Measurements from ENCODE around the gene TMEM45A.
"Not testable (repeated sequence)": the region's sequence is repeated elsewhere in the genome, so short reads cannot be mapped to it uniquely, and the experiment has no call there.

TMEM45A gene

DNA sequence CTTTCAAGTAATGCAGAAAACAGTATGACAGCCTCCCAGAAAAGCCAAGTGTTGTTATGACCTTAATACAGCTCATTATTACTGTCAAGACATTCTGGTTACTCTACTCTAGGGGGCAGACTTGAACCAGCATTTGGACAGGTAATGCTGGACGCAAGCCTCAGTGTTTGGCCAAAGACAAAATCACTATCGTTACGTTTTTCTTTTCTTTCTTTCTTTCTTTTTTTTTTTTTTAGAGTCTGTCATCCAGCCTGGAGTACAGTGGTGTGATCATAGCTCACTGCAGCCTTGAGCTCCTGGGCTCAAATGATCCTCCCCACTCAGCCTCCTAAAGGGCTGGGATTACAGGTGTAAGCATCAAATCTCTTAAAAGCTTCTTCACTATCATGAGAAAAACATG, 29.4 kb upstream of the TMEM45A start:
- Histone ChIP-seq H3K27me3 (replicated peaks; ENCODE audit: control insufficient read depth, insufficient read depth, low read length, poor library complexity, severe bottlenecking) (no peaks in the 10 kb centered on the region), H3K27ac (ENCODE audit: insufficient read depth, low read length, poor library complexity, severe bottlenecking) (no peak overlapping the region), H3K4me1 (ENCODE audit: control insufficient read depth, insufficient read depth, low read length, poor library complexity, severe bottlenecking) (no peaks in the 10 kb centered on the region), H3K36me3 (ENCODE audit: control insufficient read depth, insufficient read depth, low read length) (no peaks in the 10 kb centered on the region), H3K9me3 (ENCODE audit: control insufficient read depth, low read length) (no peaks in the 10 kb centered on the region), H3K4me3 (ENCODE audit: insufficient read depth, low read depth, low read length, poor library complexity, severe bottlenecking) (no peak overlapping the region)
- DNase-seq = no peak

DNA sequence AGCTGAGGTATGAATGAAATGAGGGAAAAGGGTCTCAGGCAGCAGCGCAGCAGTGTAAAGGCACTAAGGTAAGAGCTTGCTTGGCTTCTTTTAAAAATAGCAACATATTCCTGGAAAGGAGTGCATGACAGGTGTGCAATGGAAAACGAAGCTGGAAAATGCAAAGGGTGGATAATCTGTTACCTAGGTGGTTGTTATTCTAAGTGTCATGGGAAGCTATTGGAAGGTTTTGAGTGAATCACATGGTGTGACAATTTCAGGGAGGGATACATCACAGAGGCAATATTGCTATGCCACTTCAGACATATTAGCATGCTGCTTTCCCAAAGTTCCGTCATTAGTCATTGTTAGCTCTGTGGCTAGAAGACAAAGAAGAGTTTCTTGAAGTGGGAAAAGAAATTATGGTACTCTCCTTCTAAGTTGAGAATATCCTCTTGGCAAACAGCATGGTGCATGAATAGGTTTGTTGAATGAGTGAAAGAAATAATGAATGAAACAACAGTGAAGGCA, 28.7 kb upstream of the TMEM45A start:
- H3K36me3 ChIP-seq (ENCODE audit: control insufficient read depth, insufficient read depth, low read length) = no peaks in the 10 kb centered on the region
- DNase-seq = no peak
- H3K27ac ChIP-seq (ENCODE audit: insufficient read depth, low read length, poor library complexity, severe bottlenecking) = no peak overlapping the region
- no peak overlapping the region for H3K4me3 ChIP-seq (ENCODE audit: insufficient read depth, low read depth, low read length, poor library complexity, severe bottlenecking)
- no peaks in the 10 kb centered on the region for H3K27me3 ChIP-seq (replicated peaks; ENCODE audit: control insufficient read depth, insufficient read depth, low read length, poor library complexity, severe bottlenecking)
- no peaks in the 10 kb centered on the region for H3K9me3 ChIP-seq (ENCODE audit: control insufficient read depth, low read length)
- no peaks in the 10 kb centered on the region for H3K4me1 ChIP-seq (ENCODE audit: control insufficient read depth, insufficient read depth, low read length, poor library complexity, severe bottlenecking)

DNA sequence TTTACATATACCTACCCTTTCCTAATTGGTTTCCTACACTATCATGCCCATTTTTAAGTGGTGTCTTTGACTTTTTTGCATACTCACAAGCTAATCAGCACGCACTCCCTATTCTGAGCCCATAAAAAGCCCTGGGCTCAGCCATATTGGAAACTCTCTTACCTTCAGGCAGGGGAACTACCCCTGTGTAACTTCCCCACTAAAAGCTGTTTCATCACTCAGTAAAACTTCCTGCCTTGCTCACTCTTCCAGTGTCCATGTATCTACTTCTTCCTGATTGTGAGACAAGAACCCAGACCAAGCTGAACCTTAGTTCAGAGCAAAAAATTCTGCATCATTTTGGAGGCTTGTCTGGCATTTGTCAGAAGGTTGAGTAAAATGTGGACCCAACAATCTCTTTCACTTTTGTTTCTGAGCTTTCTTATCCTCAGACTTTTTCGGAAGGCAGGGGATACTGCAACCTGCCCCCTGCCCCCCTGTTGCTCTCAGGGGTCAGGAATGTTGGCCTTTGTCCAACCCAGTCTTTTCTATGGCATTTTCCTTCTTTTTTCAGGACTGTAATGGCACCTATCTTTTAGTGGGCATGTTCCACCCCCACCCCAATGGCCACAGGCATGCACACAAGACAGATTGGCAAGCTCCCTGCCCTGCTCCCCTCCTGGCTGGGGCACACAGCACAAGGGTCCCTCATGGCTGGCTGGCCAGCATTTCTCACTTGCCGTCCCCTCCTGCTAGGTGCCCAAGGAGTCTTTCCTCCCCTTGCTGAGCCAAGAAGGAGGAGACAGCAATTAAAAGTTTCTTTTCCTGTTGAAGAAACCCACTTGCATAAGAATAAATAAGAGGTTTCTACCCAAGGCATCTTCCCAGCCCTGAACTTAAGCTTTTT, 26.3 kb upstream of the TMEM45A start:
- Histone ChIP-seq H3K4me3 (ENCODE audit: insufficient read depth, low read depth, low read length, poor library complexity, severe bottlenecking) (no peak overlapping the region), H3K4me1 (ENCODE audit: control insufficient read depth, insufficient read depth, low read length, poor library complexity, severe bottlenecking) (no peaks in the 10 kb centered on the region), H3K27me3 (replicated peaks; ENCODE audit: control insufficient read depth, insufficient read depth, low read length, poor library complexity, severe bottlenecking) (no peaks in the 10 kb centered on the region), H3K27ac (ENCODE audit: insufficient read depth, low read length, poor library complexity, severe bottlenecking) (no peak overlapping the region), H3K9me3 (ENCODE audit: control insufficient read depth, low read length) (no peaks in the 10 kb centered on the region), H3K36me3 (ENCODE audit: control insufficient read depth, insufficient read depth, low read length) (no peaks in the 10 kb centered on the region)
- DNase-seq = no peak

DNA sequence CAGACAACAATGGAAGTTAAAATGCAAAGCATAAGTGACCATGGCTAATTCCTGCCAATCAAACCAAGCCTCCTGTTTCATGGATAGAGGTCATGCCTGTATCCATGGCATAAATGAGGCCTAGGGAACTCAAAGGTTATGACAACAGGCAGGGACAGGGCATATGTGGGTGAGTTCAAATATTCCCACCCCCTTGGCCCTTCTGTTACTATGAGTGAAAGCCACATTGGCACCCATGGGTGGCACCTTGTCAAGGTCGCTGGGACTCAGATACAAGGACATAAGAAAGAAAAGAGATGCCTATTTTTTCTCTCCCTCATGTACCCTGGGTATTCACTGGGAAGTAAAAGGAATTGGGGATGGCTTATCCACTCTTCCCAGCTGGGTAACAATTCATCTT, 25.3 kb upstream of the TMEM45A start:
- no peaks in the 10 kb centered on the region for H3K27me3 ChIP-seq (replicated peaks; ENCODE audit: control insufficient read depth, insufficient read depth, low read length, poor library complexity, severe bottlenecking)
- H3K9me3 ChIP-seq (ENCODE audit: control insufficient read depth, low read length) = no peaks in the 10 kb centered on the region
- H3K36me3 ChIP-seq (ENCODE audit: control insufficient read depth, insufficient read depth, low read length) = no peaks in the 10 kb centered on the region
- no peaks in the 10 kb centered on the region for H3K4me1 ChIP-seq (ENCODE audit: control insufficient read depth, insufficient read depth, low read length, poor library complexity, severe bottlenecking)
- DNase-seq = no peak
- no peak overlapping the region for H3K4me3 ChIP-seq (ENCODE audit: insufficient read depth, low read depth, low read length, poor library complexity, severe bottlenecking)
- H3K27ac ChIP-seq (ENCODE audit: insufficient read depth, low read length, poor library complexity, severe bottlenecking) = no peak overlapping the region

DNA sequence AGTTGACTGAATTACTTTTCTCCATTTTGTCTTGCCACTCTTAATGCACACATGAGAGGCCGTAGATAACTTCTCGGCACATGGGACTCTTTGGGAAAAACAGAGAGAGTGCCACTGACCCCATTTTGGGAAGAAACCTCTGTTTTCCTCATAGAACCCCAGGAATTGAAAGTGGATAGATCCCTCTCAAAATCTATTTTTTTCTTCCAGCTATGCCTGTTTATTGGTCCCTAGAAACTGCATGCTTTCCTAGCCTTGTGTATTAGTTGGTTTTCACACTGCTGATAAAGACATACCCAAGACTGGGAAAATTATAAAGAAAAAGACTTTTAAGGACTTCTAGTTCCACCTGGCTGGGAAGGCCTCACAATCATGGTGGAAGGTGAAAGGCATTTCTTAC, 23.7 kb upstream of the TMEM45A start:
- no peaks in the 10 kb centered on the region for H3K36me3 ChIP-seq (ENCODE audit: control insufficient read depth, insufficient read depth, low read length)
- DNase-seq = no peak

DNA sequence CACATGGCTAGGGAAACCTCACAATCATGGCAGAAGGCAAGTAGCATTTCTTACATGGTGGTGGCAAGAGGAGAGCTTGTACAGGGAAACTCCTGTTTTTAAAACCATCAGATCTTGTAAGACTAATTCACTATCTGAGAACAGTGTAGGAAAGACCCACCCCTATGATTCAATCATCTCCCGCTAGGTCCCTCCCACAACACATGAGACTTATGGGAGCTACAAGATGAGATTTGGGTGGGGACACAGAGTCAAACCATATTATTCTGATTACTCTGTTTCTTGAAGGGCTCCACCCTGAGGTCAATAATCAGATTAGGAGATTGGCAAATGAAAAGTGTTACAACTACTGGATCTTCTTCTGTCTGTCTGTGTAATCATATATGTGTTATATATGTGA, 21.5 kb upstream of the TMEM45A start:
- DNase-seq = no peak
- H3K4me1 ChIP-seq (ENCODE audit: control insufficient read depth, insufficient read depth, low read length, poor library complexity, severe bottlenecking) = no peaks in the 10 kb centered on the region
- no peak overlapping the region for H3K27ac ChIP-seq (ENCODE audit: insufficient read depth, low read length, poor library complexity, severe bottlenecking)
- H3K4me3 ChIP-seq (ENCODE audit: insufficient read depth, low read depth, low read length, poor library complexity, severe bottlenecking) = no peak overlapping the region
- H3K27me3 ChIP-seq (replicated peaks; ENCODE audit: control insufficient read depth, insufficient read depth, low read length, poor library complexity, severe bottlenecking) = no peaks in the 10 kb centered on the region
- H3K36me3 ChIP-seq (ENCODE audit: control insufficient read depth, insufficient read depth, low read length) = no peaks in the 10 kb centered on the region
- no peaks in the 10 kb centered on the region for H3K9me3 ChIP-seq (ENCODE audit: control insufficient read depth, low read length)

More for the DNA sequence above, 23.7 kb upstream of the TMEM45A start:
- no peaks in the 10 kb centered on the region for H3K4me1 ChIP-seq (ENCODE audit: control insufficient read depth, insufficient read depth, low read length, poor library complexity, severe bottlenecking)
- no peak overlapping the region for H3K27ac ChIP-seq (ENCODE audit: insufficient read depth, low read length, poor library complexity, severe bottlenecking)
- no peak overlapping the region for H3K4me3 ChIP-seq (ENCODE audit: insufficient read depth, low read depth, low read length, poor library complexity, severe bottlenecking)
- H3K9me3 ChIP-seq (ENCODE audit: control insufficient read depth, low read length) = no peaks in the 10 kb centered on the region
- no peaks in the 10 kb centered on the region for H3K27me3 ChIP-seq (replicated peaks; ENCODE audit: control insufficient read depth, insufficient read depth, low read length, poor library complexity, severe bottlenecking)

DNA sequence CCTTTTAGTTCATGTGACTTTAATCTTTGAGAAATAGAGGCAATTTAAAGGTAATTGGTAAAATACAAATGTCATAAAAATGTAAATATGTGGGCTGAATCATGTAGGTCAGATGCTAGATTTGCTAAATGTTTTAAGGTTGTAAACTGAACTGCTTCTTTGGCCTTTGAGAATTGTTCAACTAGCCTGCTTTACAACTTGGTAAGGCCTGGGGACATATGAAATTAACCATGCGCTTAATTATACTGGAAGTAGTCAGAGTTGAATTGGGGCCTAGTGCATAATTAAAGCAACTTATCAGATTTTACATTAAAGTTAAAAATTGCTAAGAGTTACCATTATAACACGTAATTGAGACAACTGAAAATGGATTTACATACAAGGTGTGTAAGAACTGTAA, 21.0 kb upstream of the TMEM45A start:
- H3K36me3 ChIP-seq (ENCODE audit: control insufficient read depth, insufficient read depth, low read length) = no peaks in the 10 kb centered on the region
- H3K9me3 ChIP-seq (ENCODE audit: control insufficient read depth, low read length) = no peaks in the 10 kb centered on the region
- H3K27ac ChIP-seq (ENCODE audit: insufficient read depth, low read length, poor library complexity, severe bottlenecking) = no peak overlapping the region
- no peaks in the 10 kb centered on the region for H3K27me3 ChIP-seq (replicated peaks; ENCODE audit: control insufficient read depth, insufficient read depth, low read length, poor library complexity, severe bottlenecking)
- no peak overlapping the region for H3K4me3 ChIP-seq (ENCODE audit: insufficient read depth, low read depth, low read length, poor library complexity, severe bottlenecking)
- H3K4me1 ChIP-seq (ENCODE audit: control insufficient read depth, insufficient read depth, low read length, poor library complexity, severe bottlenecking) = no peaks in the 10 kb centered on the region
- no peak for DNase-seq

DNA sequence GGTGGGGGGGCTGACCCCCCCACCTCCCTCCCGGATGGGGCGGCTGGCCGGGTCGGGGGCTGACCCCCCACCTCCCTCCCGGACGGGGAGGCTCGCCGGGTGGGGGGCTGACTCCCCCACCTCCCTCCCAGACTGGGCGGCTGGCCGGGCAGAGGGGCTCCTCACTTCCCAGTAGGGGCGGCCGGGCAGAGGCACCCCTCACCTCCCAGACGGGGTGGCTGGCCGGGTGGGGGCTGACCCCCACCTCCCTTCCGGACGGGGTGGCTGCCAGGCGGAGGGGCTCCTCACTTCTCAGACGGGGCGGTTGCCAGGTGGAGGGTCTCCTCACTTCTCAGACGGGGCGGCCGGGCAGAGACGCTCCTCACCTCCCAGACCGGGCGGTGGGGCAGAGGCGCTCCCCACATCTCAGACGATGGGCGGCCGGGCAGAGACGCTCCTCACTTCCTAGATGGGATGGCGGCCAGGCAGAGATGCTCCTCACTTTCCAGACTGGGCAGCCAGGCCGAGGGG, 14.5 kb upstream of the TMEM45A start:
- H3K36me3 ChIP-seq (ENCODE audit: control insufficient read depth, insufficient read depth, low read length); H3K4me3 ChIP-seq (ENCODE audit: insufficient read depth, low read depth, low read length, poor library complexity, severe bottlenecking); H3K27ac ChIP-seq (ENCODE audit: insufficient read depth, low read length, poor library complexity, severe bottlenecking); H3K27me3 ChIP-seq (replicated peaks; ENCODE audit: control insufficient read depth, insufficient read depth, low read length, poor library complexity, severe bottlenecking); H3K9me3 ChIP-seq (ENCODE audit: control insufficient read depth, low read length); H3K4me1 ChIP-seq (ENCODE audit: control insufficient read depth, insufficient read depth, low read length, poor library complexity, severe bottlenecking); DNase-seq: not testable (repeated sequence)

DNA sequence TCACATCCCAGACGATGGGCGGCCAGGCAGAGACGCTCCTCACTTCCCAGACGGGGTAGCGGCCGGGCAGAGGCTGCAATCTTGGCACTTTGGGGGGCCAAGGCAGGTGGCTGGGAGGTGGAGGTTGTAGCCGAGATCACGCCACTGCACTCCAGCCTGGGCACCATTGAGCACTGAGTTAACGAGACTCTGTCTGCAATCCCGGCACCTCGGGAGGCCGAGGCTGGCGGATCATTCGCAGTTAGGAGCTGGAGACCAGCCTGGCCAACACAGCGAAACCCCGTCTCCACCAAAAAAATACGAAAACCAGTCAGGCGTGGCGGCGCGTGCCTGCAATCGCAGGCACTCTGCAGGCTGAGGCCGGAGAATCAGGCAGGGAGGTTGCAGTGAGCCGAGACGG, 13.9 kb upstream of the TMEM45A start:
- not testable (repeated sequence) for H3K27ac ChIP-seq (ENCODE audit: insufficient read depth, low read length, poor library complexity, severe bottlenecking); H3K36me3 ChIP-seq (ENCODE audit: control insufficient read depth, insufficient read depth, low read length); DNase-seq; H3K4me1 ChIP-seq (ENCODE audit: control insufficient read depth, insufficient read depth, low read length, poor library complexity, severe bottlenecking); H3K9me3 ChIP-seq (ENCODE audit: control insufficient read depth, low read length); H3K27me3 ChIP-seq (replicated peaks; ENCODE audit: control insufficient read depth, insufficient read depth, low read length, poor library complexity, severe bottlenecking); H3K4me3 ChIP-seq (ENCODE audit: insufficient read depth, low read depth, low read length, poor library complexity, severe bottlenecking)

DNA sequence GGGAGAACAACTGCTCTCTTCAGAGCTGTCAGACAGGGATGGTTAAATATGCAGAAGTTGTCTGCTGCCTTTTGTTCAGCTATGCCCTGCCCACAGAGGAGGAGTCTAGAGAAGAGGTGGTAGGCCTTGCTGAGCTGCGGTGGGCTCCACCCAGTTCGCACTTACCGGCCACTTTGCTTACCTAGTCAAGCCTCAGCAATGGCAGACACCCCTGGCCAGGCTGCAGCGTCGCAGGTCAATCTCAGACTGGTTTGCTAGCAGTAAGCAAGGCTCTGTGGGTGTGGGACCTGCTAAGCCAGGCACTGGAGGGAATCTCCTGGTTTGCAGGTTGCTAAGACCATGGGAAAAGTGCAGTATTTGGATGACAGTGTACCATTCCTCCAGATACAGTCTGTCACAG, 12.3 kb upstream of the TMEM45A start:
- H3K4me3 ChIP-seq (ENCODE audit: insufficient read depth, low read depth, low read length, poor library complexity, severe bottlenecking) = no peak overlapping the region
- H3K27ac ChIP-seq (ENCODE audit: insufficient read depth, low read length, poor library complexity, severe bottlenecking) = no peak overlapping the region
- no peaks in the 10 kb centered on the region for H3K9me3 ChIP-seq (ENCODE audit: control insufficient read depth, low read length)
- no peaks in the 10 kb centered on the region for H3K4me1 ChIP-seq (ENCODE audit: control insufficient read depth, insufficient read depth, low read length, poor library complexity, severe bottlenecking)
- no peaks in the 10 kb centered on the region for H3K27me3 ChIP-seq (replicated peaks; ENCODE audit: control insufficient read depth, insufficient read depth, low read length, poor library complexity, severe bottlenecking)
- no peaks in the 10 kb centered on the region for H3K36me3 ChIP-seq (ENCODE audit: control insufficient read depth, insufficient read depth, low read length)
- DNase-seq = no peak

Data from effector memory CD4-positive, alpha-beta T cell (primary cell).